BLaER1 treated with 17β-estradiol and CSF1 and Interleukin-3, amounts not matched to agents 10 nM and 100 nM (cell line): ENCODE results near the gene DDX27.
A peak's percentile ranks its signal among the peaks of the same experiment; 100 is the strongest.

Source experiments
- H3K27ac ChIP-seq, 11 experiments: shearing (Covaris generic); formaldehyde crosslinking; 2 replicates each; pipeline ENCODE4 v1.8.1; 2022
- H3K27me3 ChIP-seq, 11 experiments: shearing (Covaris generic); formaldehyde crosslinking; 2 replicates each; pipeline ENCODE4 v1.8.1; 2022
- H3K36me3 ChIP-seq, 11 experiments: shearing (Covaris generic); formaldehyde crosslinking; 2 replicates each; pipeline ENCODE4 v1.8.1; 2022
- H3K4me1 ChIP-seq, 10 experiments: shearing (Covaris generic); formaldehyde crosslinking; 2 replicates each; pipeline ENCODE4 v1.8.1; 2022
- H3K4me2 ChIP-seq, 11 experiments: shearing (Covaris generic); formaldehyde crosslinking; 2 replicates each; pipeline ENCODE4 v1.8.1; 2022
- H3K4me3 ChIP-seq, 10 experiments: shearing (Covaris generic); formaldehyde crosslinking; 2 replicates each; pipeline ENCODE4 v1.8.1; 2022
- H3K9ac ChIP-seq, 11 experiments: shearing (Covaris generic); formaldehyde crosslinking; 2 replicates each; pipeline ENCODE4 v1.8.1; 2022
- H3K9me3 ChIP-seq, 11 experiments: shearing (Covaris generic); formaldehyde crosslinking; replicated peaks in 1 of 11; 2 replicates each; pipeline ENCODE4 v1.8.1; 2022
- H4K20me1 ChIP-seq, 11 experiments: shearing (Covaris generic); formaldehyde crosslinking; 2 replicates each; pipeline ENCODE4 v1.8.1; 2022
- Cebpa-rat ChIP-seq, 11 experiments: shearing (Covaris generic); IDR thresholded peaks; 2 replicates each; pipeline ENCODE4 v1.8.1; 2022

The DDX27 gene

GRCh38 chr20:49276961-49277785 is 58.0 kb downstream of the DDX27 start:
- H3K4me2 ChIP-seq, result peak overlapping the region; percentile 82 to 96 (median 91)
- H3K27ac ChIP-seq, result peak overlapping the region; percentile 91 to 99 (median 97)
- peak overlapping the region; percentile 93 to 100 (median 97) for H3K9ac ChIP-seq
- peaks cover 64 to 73% (median 68%) of the 10 kb centered on the region in 11 experiments for H3K36me3 ChIP-seq
- peaks cover 59 to 87% (median 75%) of the 10 kb centered on the region in 11 experiments; a peak in 21 of 22 replicates for H4K20me1 ChIP-seq
- H3K9me3 ChIP-seq, result peaks cover 30 to 33% (median 31%) of the 10 kb centered on the region in 11 experiments
- H3K27me3 ChIP-seq, result no peaks in the 10 kb centered on the region
- H3K4me3 ChIP-seq, result peak overlapping the region; percentile 76 to 98 (median 90)
- no peak for TF ChIP-seq Cebpa-rat (IDR thresholded peaks at IDR 0.05)
- H3K4me1 ChIP-seq, result peaks cover 26 to 60% (median 37%) of the 10 kb centered on the region in 10 experiments

DNA sequence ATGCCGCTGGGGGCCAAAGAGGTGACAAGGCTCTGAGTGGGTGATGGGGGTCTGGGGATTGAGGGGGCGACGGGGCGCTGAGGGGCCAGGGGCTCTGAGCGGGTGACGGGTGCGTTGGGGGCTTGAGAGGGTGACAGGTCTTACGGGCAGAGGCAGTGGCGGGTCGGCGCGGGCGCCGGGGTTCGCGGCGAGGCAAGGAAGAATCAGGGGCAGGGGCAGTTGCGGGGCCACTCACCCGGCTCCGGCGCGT is 58.5 kb downstream of the DDX27 start:
- TF ChIP-seq Cebpa-rat (IDR thresholded peaks at IDR 0.05), result no peak
- Histone ChIP-seq H3K4me3 (peak overlapping the region; percentile 76 to 98 (median 90)), H3K4me2 (peak overlapping the region; percentile 82 to 96 (median 91); a peak in 21 of 22 replicates), H4K20me1 (peaks cover 59 to 87% (median 76%) of the 10 kb centered on the region in 11 experiments; a peak in 21 of 22 replicates), H3K9me3 (peaks cover 35 to 38% (median 37%) of the 10 kb centered on the region in 11 experiments), H3K27ac (peak overlapping the region; percentile 91 to 99 (median 97)), H3K4me1 (peaks cover 31 to 62% (median 42%) of the 10 kb centered on the region in 10 experiments), H3K36me3 (peaks cover 64 to 73% (median 68%) of the 10 kb centered on the region in 11 experiments), H3K27me3 (no peaks in the 10 kb centered on the region), H3K9ac (peak overlapping the region; percentile 93 to 100 (median 97))

DNA sequence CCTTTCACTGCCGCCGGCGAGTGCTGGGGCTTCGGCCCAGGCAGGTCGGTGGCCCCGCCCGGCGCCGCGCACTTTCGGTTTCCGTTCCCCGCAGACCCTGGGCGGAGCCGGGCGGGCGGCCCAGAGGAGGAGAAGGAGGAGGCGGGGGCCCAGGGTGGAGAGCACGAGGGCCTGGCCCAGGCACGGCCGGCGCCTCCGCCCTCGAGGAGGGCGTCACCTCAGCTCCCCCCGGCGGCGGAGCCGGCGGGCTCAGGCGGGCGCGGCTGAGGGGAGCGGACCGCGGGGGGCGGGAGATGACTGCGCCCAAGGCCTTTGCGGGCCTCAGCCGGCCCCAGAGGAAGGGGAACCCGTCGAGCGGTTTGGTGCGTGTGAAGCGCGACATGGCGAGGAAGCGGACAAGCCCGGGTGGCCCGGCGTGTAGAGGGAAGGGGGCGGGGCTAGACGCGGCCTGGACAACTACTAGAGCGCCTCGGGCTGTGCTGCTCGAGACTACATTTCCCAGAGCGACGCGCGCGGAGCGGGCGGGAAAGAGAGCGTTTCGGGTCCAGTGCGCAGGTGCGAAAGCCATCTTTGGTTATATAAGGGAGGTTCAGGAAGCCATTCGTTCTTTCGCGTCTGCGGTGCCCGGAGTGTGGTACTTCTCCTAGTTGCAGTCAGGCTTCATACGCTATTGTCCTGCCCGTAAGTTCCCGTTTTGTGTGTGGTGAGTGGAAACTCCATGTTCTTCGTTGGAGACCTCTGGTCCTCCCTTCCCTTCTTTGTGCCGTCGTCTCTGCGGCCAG is 59.0 kb downstream of the DDX27 start, which contains the start of gene ZNFX1:
ZNFX1 (minus strand) TSS at position 22 of the 782 bp plus-strand sequence. CDS start 2,218 bp downstream, outside the sequence.
- no peak for TF ChIP-seq Cebpa-rat (IDR thresholded peaks at IDR 0.05)
- H3K9ac ChIP-seq, result peak within 1 kb of the TSS; percentile 93 to 100 (median 97)
- peaks cover 36 to 62% (median 44%) of the 10 kb centered on the region in 10 experiments for H3K4me1 ChIP-seq
- H3K9me3 ChIP-seq, result peaks cover 41 to 43% (median 42%) of the 10 kb centered on the region in 11 experiments
- peak within 1 kb of the TSS; percentile 91 to 99 (median 97) for H3K27ac ChIP-seq
- H4K20me1 ChIP-seq, result peaks cover 64 to 87% (median 76%) of the 10 kb centered on the region in 11 experiments
- no peaks in the 10 kb centered on the region for H3K27me3 ChIP-seq
- H3K36me3 ChIP-seq, result peaks cover 64 to 73% (median 68%) of the 10 kb centered on the region in 11 experiments
- H3K4me2 ChIP-seq, result peak within 1 kb of the TSS; percentile 84 to 96 (median 91)
- peak within 1 kb of the TSS; percentile 76 to 98 (median 90) for H3K4me3 ChIP-seq

- Histone ChIP-seq H3K9ac (peak overlapping the region; percentile 93 to 100 (median 97)), H3K36me3 (peaks cover 64 to 73% (median 68%) of the 10 kb centered on the region in 11 experiments), H4K20me1 (peaks cover 66 to 87% (median 76%) of the 10 kb centered on the region in 11 experiments), H3K27me3 (no peaks in the 10 kb centered on the region), H3K9me3 (peaks cover 49 to 51% (median 50%) of the 10 kb centered on the region in 11 experiments), H3K4me3 (peak overlapping the region; percentile 76 to 98 (median 90)), H3K4me1 (peaks cover 43 to 62% (median 49%) of the 10 kb centered on the region in 10 experiments), H3K4me2 (peak overlapping the region; percentile 76 to 92 (median 88)), H3K27ac (peak overlapping the region; percentile 91 to 99 (median 97))
- TF ChIP-seq Cebpa-rat (IDR thresholded peaks at IDR 0.05), result peak in 2 of 11 experiments; percentile 26 to 29; a peak in 2 of 22 replicates
These were observed 59.8 kb downstream of the DDX27 start for GRCh38 chr20:49278818-49279676.

DNA sequence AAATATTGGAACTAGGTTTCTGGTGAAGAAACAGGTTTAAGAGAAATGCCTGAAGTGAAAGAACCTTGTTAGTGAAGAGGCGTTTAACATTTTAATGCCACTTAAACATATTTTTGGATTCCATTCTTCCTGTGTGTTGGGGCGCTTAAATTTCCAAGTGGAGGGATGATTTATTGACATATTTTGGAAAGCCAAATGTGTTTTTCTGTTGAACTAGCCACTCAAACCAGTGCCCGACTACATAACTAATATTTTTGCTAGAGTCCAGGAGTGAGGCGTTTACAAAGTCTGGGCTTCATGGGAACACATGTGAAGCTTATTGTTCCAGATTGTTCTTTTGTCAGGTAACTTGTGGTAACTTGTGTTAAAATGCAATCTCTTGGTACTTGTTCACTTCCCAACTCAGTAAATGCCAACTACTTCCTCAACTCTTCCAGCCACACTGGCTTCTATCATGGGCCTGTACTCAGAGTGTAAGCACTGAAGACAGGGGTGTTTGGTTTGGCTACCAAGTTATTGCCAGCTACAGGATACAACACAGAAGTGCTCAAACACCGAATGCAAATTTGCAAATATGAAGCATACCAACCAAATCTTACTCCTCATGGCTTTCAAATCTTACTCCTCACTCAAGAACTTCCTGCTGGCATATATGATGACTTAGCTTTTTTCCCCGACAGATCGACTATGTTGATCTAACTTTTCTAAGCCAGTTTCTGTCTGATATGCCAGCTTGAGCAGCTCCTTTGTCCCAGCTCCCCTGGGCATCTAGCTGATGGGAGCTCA is 60.7 kb downstream of the DDX27 start:
- H3K27ac ChIP-seq, result peak overlapping the region; percentile 91 to 99 (median 97)
- H3K4me2 ChIP-seq, result peak overlapping the region; percentile 76 to 92 (median 88)
- H3K27me3 ChIP-seq, result no peaks in the 10 kb centered on the region
- peak overlapping the region; percentile 76 to 98 (median 90) for H3K4me3 ChIP-seq
- no peak for TF ChIP-seq Cebpa-rat (IDR thresholded peaks at IDR 0.05)
- H3K36me3 ChIP-seq, result peaks cover 69 to 73% (median 71%) of the 10 kb centered on the region in 11 experiments
- H3K4me1 ChIP-seq, result peaks cover 40 to 63% (median 54%) of the 10 kb centered on the region in 10 experiments
- peaks cover 71 to 89% (median 79%) of the 10 kb centered on the region in 11 experiments for H4K20me1 ChIP-seq
- H3K9ac ChIP-seq, result peak overlapping the region; percentile 93 to 100 (median 97)
- peaks cover 55 to 60% (median 58%) of the 10 kb centered on the region in 11 experiments for H3K9me3 ChIP-seq

DNA sequence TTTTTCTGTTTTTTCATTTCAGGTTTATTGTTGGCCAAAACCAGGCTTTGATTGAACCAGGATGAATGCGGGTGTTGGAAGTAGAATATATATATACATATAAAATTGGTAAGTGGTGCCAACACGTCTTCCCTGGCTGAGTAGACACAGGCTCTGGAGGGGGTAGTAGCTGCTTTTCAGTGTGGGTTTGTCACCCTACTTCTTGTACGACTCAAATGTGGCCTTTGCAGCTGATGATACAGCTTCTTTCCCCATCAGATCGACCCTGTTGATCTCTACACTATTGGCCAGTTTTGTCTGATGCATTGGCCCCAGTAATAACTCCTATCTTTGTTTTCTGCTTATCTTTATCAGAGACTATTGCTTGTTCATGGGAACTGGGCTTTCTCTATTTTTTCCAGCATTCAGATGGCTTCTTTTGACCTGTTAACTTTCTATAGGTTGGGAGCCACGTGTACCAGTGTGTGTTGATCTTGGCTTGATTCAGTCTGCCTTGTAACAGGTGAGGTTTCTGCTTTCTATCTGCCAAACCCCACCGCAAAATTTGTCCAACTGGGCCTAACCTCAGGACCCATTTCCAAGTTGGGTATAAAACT is 61.3 kb downstream of the DDX27 start:
- Histone ChIP-seq H4K20me1 (peaks cover 72 to 89% (median 79%) of the 10 kb centered on the region in 11 experiments), H3K36me3 (peaks cover 70 to 73% (median 71%) of the 10 kb centered on the region in 11 experiments), H3K4me2 (peak overlapping the region; percentile 76 to 92 (median 88)), H3K4me1 (peaks cover 33 to 63% (median 51%) of the 10 kb centered on the region in 10 experiments), H3K9me3 (peaks cover 61 to 67% (median 65%) of the 10 kb centered on the region in 11 experiments), H3K9ac (peak overlapping the region in 10 of 11 experiments; percentile 93 to 100 (median 98); a peak in 18 of 22 replicates), H3K27ac (peak overlapping the region in 10 of 11 experiments; percentile 91 to 99 (median 97); a peak in 20 of 22 replicates), H3K27me3 (no peaks in the 10 kb centered on the region), H3K4me3 (peak overlapping the region; percentile 76 to 98 (median 90))
- TF ChIP-seq Cebpa-rat (IDR thresholded peaks at IDR 0.05), result no peak
